Heart right ventricle (tissue), 16 donors: ENCODE results near the gene FGD4. TPM values are rescaled to one million over a fixed set of nuclear protein-coding genes. Genes with fewer than 3 reads are reported as not detected.

Experiments
- ATAC-seq, 8 donors: fragments of 200-7000 bp; cut with Tn5 transposase; one replicate each; pipeline ENCODE4 v1.9.1; 2020; ENCODE audit warnings: mild to moderate bottlenecking in 8 of 8, moderate library complexity in 8 of 8, moderate number of reproducible peaks in 1 of 8
- DNase-seq, 2 donors: peaks; one replicate each; pipeline ENCODE4 v3.0.0-alpha.2; 2020
- H3K27ac ChIP-seq, 10 donors: fragments of 200-600 bp; sonication (generic) in 2 of 10; one replicate each; pipeline versions ENCODE4 v1.5.0 to v1.8.0; 2020 to 2022; ENCODE audit warnings: mild to moderate bottlenecking in 3 of 10
- H3K27me3 ChIP-seq, 7 donors: fragments of 200-600 bp; one replicate each; pipeline ENCODE4 v1.8.0; 2021 to 2022; ENCODE audit warnings: mild to moderate bottlenecking in 2 of 7
- H3K36me3 ChIP-seq, 9 donors: fragments of 200-600 bp; sonication (generic) in 1 of 9; one replicate each; pipeline versions ENCODE4 v1.5.0 to v1.8.0; 2020 to 2022; ENCODE audit warnings: mild to moderate bottlenecking in 2 of 9
- H3K4me1 ChIP-seq, 9 donors: fragments of 200-600 bp; sonication (generic) in 1 of 9; one replicate each; pipeline versions ENCODE4 v1.5.0 to v1.8.0; 2020 to 2022; ENCODE audit warnings: mild to moderate bottlenecking in 4 of 9
- H3K4me3 ChIP-seq, 10 donors: fragments of 200-600 bp; sonication (generic) in 2 of 10; one replicate each; pipeline versions ENCODE4 v1.5.0 to v1.8.0; 2020 to 2022; ENCODE audit warnings: mild to moderate bottlenecking in 7 of 10, moderate library complexity in 2 of 10
- H3K9me3 ChIP-seq, 11 donors: fragments of 200-600 bp in 10 of 11; sonication (generic) in 2 of 11; one replicate each; pipeline versions ENCODE4 v1.5.0 to v1.8.0; 2013 to 2022; ENCODE audit warnings: mild to moderate bottlenecking in 2 of 11, control low read depth in 1 of 11, moderate library complexity in 1 of 11
- WGBS, 2 donors: extraction: QIAGEN DNeasy Blood & Tissue Kit; methylation state at CpG; one replicate each; pipeline ENCODE4 v1.1.7; 2013; ENCODE audit warnings: inconsistent platforms in 1 of 2; 5-methylcytosine and 5-hydroxymethylcytosine counted together
- intact Hi-C, 10 donors: fragments of 100-400 bp; cut with DNase I; formaldehyde crosslinking; loops; one replicate each; pipeline versions ENCODE4 v1.11.1 to v1.14.2; 2022
- polyA plus RNA-seq, 2 donors: library from polyadenylated mRNA; stranded (reverse); fragments of 200-250 nt; gene quantifications; one replicate each; pipeline ENCODE4 v1.2.3, GENCODE V29; 2013
- total RNA-seq, 10 donors: library from RNA; stranded (reverse); fragmentation: NEBNext Ultra II Directional in 3 of 10; extraction: Animal tissue kit (Norgen Biotek cat#: 25700) in 3 of 10; gene quantifications; one replicate each; pipeline versions ENCODE4 v1.2.1 to v1.2.4, GENCODE V29; 2021 to 2023
- TF ChIP-seq, protein P1 (sequence below), 9 donors: fragments of 200-600 bp; sonication (generic) in 2 of 9; IDR thresholded peaks; one replicate each; pipeline versions ENCODE4 v1.5.0 to v1.8.0; 2021 to 2022; ENCODE audit warnings: antibody characterized with exemption in 9 of 9, mild to moderate bottlenecking in 5 of 9, moderate library complexity in 1 of 9
- donor health status: Arrhythmogenic right ventricular cardiomyopathy.
- donor health status: ischemic (EF 13 %, LVEDD 7.1; RV severe dilation, severe dysfunction).
- donor health status: healthy with polysubstance abuse.
- donor health status: DM: no; HTN: yes; CAD: no.
- donor health status: DM: no; HTN: no; CAD: no.
- donor health status: ischemic (EF 25% LVEDD 6.9; RV normal size, moderate dysfunction).
- donor health status: ischemic (EF 25% LVEDD 5.7; RV mildly dilated, moderate dysfunction).
- donor health status: healthy.
- donor health status: DM: yes; HTN: yes; CAD: no.
- donor health status: Ischemic cardiomyopathy.
- donor health status: ischemic (EF 35%, LVEDD 5.7; RV mildly dilated, moderate dysfunction).
- donor health status: nonischemic (EF 11% LVEDD 7.7; RV severe dilation, severe dysfunction).
- donor health status: DM: yes; HTN: yes; CAD: no.
- donor health status: PGD.
- donor health status: ischemic (EF 29% LVEDD 5.4; RV normal size, mild dysfunction).
- donor health status: nonischemic (EF 23%, LVEDD 6.1; RV moderate dilation, normal function).

FGD4 gene
- total and polyA plus RNA-seq, 12 donors, result 2.6 to 36.9 (median 25.5) TPM

DNA sequence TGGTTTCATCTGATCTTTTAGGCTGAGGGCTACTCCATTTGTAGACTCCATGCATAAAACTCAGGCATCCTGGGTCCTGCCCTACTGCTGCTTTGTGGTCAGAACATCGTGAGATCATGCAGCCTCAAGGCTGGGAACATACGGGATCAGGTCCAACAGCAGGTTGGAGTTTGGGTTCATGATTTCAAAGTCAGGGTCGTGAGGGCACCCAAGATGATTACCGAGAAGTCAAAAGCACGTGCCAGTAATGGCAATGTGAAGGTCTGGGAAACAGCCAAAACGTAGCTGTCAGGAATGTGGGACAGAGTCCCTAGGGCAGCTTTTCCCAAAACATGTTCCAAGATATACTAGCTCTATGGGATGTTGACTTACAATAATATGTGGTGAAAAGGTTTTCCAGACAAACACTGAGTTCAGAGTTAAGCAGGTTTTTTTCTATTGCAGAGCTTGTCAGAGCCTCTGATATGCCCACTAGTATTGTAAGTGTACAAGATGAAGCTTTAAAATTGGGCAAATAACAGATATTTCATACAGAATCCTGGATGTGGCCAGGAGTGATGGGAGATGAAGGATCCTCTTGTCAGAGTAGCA, 149.4 kb downstream of the FGD4 start:
- intact Hi-C loops, result loop anchor here in 1 of 10 donors (10.0 kb wide), 1 partner anchor 84 kb away; no protein-coding TSS in a partner anchor
- DNase-seq, result peak in 1 of 2 donors; percentile 61

DNA sequence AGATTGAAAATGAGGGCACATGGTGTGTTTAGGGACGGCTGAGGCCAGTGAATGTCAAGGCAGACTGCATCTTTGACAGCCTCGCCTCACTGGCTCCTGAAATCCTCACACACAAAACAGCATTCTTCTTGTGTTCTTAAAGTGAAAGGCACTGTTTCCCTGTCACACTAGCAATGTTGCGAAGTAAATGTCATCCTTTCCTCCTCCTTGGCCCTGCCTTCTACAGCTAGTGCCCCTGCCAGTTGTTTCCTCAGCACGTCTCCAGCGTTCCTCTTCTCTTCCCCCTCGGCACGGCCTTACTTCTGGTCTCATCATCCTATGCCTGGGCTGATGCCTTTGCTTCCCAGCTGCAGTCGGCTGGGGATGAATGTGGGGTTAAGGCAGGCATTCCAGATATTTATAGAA, 150.3 kb downstream of the FGD4 start:
- ATAC-seq (peak; percentile 11 to 65 (median 44)), DNase-seq (no peak)
- intact Hi-C loops, result loop anchor here in 1 of 10 donors (10.0 kb wide), 1 partner anchor 85 kb away; no protein-coding TSS in a partner anchor
- TF ChIP-seq, protein P1, sequence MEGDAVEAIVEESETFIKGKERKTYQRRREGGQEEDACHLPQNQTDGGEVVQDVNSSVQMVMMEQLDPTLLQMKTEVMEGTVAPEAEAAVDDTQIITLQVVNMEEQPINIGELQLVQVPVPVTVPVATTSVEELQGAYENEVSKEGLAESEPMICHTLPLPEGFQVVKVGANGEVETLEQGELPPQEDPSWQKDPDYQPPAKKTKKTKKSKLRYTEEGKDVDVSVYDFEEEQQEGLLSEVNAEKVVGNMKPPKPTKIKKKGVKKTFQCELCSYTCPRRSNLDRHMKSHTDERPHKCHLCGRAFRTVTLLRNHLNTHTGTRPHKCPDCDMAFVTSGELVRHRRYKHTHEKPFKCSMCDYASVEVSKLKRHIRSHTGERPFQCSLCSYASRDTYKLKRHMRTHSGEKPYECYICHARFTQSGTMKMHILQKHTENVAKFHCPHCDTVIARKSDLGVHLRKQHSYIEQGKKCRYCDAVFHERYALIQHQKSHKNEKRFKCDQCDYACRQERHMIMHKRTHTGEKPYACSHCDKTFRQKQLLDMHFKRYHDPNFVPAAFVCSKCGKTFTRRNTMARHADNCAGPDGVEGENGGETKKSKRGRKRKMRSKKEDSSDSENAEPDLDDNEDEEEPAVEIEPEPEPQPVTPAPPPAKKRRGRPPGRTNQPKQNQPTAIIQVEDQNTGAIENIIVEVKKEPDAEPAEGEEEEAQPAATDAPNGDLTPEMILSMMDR (IDR thresholded peaks at IDR 0.05), result no peak
- Histone ChIP-seq H3K27ac (peak overlapping the region; percentile 14 to 85 (median 80)), H3K4me1 (peaks cover 24 to 93% (median 71%) of the 10 kb centered on the region in 9 donors), H3K4me3 (peak overlapping the region in 4 of 10 donors; percentile 2 to 36 (median 10)), H3K27me3 (no peaks in the 10 kb centered on the region), H3K9me3 (no peaks in the 10 kb centered on the region), H3K36me3 (peaks cover 0 to 4% (median 0%) of the 10 kb centered on the region in 9 donors)
- WGBS, 2 donors, result 11 to 16% methylated on average over 8 of the region's 8 CpGs

More for the DNA sequence above, 149.4 kb downstream of the FGD4 start:
- 3 to 8% methylated on average over 6 of the region's 6 CpGs for WGBS, 2 donors
- no peaks in the 10 kb centered on the region for H3K9me3 ChIP-seq
- H3K36me3 ChIP-seq, result peaks cover 0 to 4% (median 0%) of the 10 kb centered on the region in 9 donors
- TF ChIP-seq, protein P1 (IDR thresholded peaks at IDR 0.05), result no peak
- peak overlapping the region; percentile 14 to 85 (median 80) for H3K27ac ChIP-seq
- peaks cover 23 to 91% (median 66%) of the 10 kb centered on the region in 9 donors for H3K4me1 ChIP-seq
- peak overlapping the region in 3 of 10 donors; percentile 2 to 36 (median 18) for H3K4me3 ChIP-seq
- ATAC-seq, result peak; percentile 37 to 83 (median 66)
- H3K27me3 ChIP-seq, result no peaks in the 10 kb centered on the region

DNA sequence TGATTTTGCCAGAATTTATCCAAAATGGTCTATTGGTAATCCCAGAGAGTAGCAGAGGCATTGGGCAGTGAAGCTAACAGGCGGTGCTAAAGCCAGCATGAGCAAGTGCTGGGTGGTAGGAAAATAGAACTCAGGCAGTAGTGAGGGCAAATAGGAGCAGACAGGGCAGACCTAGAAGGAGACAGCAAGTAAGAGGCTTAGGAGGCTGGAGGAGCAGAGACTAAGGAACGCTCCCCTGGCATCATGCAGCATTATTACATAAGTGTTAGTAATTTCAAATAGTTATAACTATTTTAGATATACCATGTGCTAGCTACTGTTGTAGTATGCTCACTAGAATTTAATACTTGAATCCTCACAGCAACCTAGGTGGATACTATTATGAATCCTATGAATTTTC, 151.7 kb downstream of the FGD4 start:
- DNase-seq (no peak), ATAC-seq (peak in 1 of 8 donors; percentile 22)
- H3K4me1 ChIP-seq, result peaks cover 17 to 85% (median 64%) of the 10 kb centered on the region in 9 donors
- TF ChIP-seq, protein P1 (IDR thresholded peaks at IDR 0.05), result no peak
- no peaks in the 10 kb centered on the region for H3K9me3 ChIP-seq
- intact Hi-C loops, result no loop called here
- H3K27ac ChIP-seq, result peak overlapping the region in 3 of 10 donors; percentile 8 to 85 (median 22)
- peaks cover 0 to 4% (median 0%) of the 10 kb centered on the region in 9 donors for H3K36me3 ChIP-seq
- H3K4me3 ChIP-seq, result no peak overlapping the region
- WGBS, 2 donors, result 91 to 94% methylated on average over 2 of the region's 2 CpGs
- no peaks in the 10 kb centered on the region for H3K27me3 ChIP-seq

DNA sequence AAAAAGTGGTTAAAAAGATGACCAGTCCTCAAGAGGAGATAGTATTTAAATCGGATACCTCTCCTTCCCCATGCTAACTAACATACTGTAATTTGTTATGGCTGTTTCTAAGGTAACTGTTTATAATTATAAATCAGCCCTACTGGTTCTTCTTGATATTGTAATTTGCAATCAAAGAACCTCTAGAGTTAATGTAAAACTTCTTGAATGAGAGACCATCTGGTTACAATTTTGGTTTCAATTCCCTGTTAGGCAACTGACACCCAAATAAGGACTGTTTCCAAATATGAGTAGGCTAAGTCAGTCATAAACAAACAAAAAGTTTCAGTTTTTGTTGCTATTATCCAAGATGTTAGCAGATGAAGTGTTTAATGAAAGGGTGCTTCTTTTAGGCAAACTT, 159.5 kb downstream of the FGD4 start:
- peaks cover 28 to 67% (median 51%) of the 10 kb centered on the region in 9 donors for H3K4me1 ChIP-seq
- no peaks in the 10 kb centered on the region for H3K9me3 ChIP-seq
- H3K4me3 ChIP-seq, result peak overlapping the region in 5 of 10 donors; percentile 2 to 16 (median 11)
- WGBS, 2 donors, result 6 to 18% methylated on average over 1 of the region's 1 CpG
- H3K27ac ChIP-seq, result peak overlapping the region in 9 of 10 donors; percentile 25 to 88 (median 58)
- TF ChIP-seq, protein P1 (IDR thresholded peaks at IDR 0.05), result no peak
- ATAC-seq, result peak in 7 of 8 donors; percentile 10 to 49 (median 32)
- H3K36me3 ChIP-seq, result peaks cover 0 to 7% (median 0%) of the 10 kb centered on the region in 9 donors
- intact Hi-C loops, result no loop called here
- no peaks in the 10 kb centered on the region for H3K27me3 ChIP-seq
- DNase-seq, result no peak
